Esophagus squamous epithelium (tissue), 4 donors: ENCODE results near the gene EFCAB6.

Experiments used
- CTCF ChIP-seq, 6 experiments: fragments of 450-650 bp in 4 of 6; fragments of 200-600 bp in 2 of 6; sonication (generic) in 2 of 6; IDR thresholded peaks; one replicate each; pipeline ENCODE4 v1.5.1; 2016 to 2019; ENCODE audit warnings: antibody characterized with exemption in 6 of 6, mild to moderate bottlenecking in 4 of 6, moderate library complexity in 4 of 6
- POLR2A ChIP-seq, 4 donors: fragments of 450-650 bp; IDR thresholded peaks; one replicate each; pipeline ENCODE4 v1.6.1; 2017; ENCODE audit warnings: antibody characterized with exemption in 4 of 4, mild to moderate bottlenecking in 4 of 4, moderate library complexity in 3 of 4

GRCh38 chr22:43823353-43823908, 11.3 kb upstream of the EFCAB6 start:
- TF ChIP-seq POLR2A (IDR thresholded peaks at IDR 0.05) = no peak
- no peak for TF ChIP-seq CTCF (IDR thresholded peaks at IDR 0.05)
